Ovary (tissue), 9 donors: ENCODE results near the gene DUSP6. TPM values are rescaled to one million over a fixed set of nuclear protein-coding genes. Genes with fewer than 3 reads are reported as not detected.

Experiments used
- DNase-seq, 5 donors: peaks; one replicate each; pipeline ENCODE4 v3.0.0-alpha.2; 2019 to 2020
- H3K27ac ChIP-seq, 2 donors: fragments of 200-600 bp; one replicate each; pipeline versions ENCODE4 v1.5.1 to v1.8.0; 2019 to 2022
- H3K27me3 ChIP-seq: fragments of 200-600 bp; one replicate; pipeline ENCODE4 v1.8.0; 2022
- H3K36me3 ChIP-seq: fragments of 200-600 bp; sonication (generic); one replicate; pipeline ENCODE4 v1.5.1; 2019
- H3K4me1 ChIP-seq: one replicate; pipeline ENCODE4 v1.8.1; 2013; ENCODE audit warnings: mild to moderate bottlenecking, moderate library complexity; ENCODE audit not compliant: insufficient read depth
- H3K4me3 ChIP-seq: fragments of 200-600 bp; sonication (generic); one replicate; pipeline ENCODE4 v1.5.1; 2017
- H3K9me3 ChIP-seq, 2 donors: fragments of 200-600 bp in 1 of 2; sonication (generic) in 1 of 2; one replicate each; pipeline versions ENCODE4 v1.5.1 to v1.8.1; 2013 to 2019; ENCODE audit warnings: mild to moderate bottlenecking in 1 of 2, moderate library complexity in 1 of 2
- CTCF ChIP-seq, 3 donors: fragments of 450-650 bp in 2 of 3; fragments of 200-600 bp in 1 of 3; IDR thresholded peaks; one replicate each; pipeline versions ENCODE4 v1.5.1 to v1.8.0; 2016 to 2022; ENCODE audit warnings: antibody characterized with exemption in 3 of 3, mild to moderate bottlenecking in 1 of 3
- EP300 ChIP-seq: sonication (generic); formaldehyde crosslinking; IDR thresholded peaks from one replicate; pipeline ENCODE4 v1.6.1; 2017; ENCODE audit warnings: antibody characterized with exemption
- POLR2A ChIP-seq: fragments of 450-650 bp; IDR thresholded peaks from one replicate; pipeline ENCODE4 v1.6.1; 2017; ENCODE audit warnings: antibody characterized with exemption, mild to moderate bottlenecking, moderate library complexity
- WGBS, 3 donors: extraction: QIAGEN DNeasy Blood & Tissue Kit in 1 of 3; methylation state at CpG; one replicate each; pipeline versions ENCODE4 v1.1.5 to v1.1.7; 2013 to 2017; 5-methylcytosine and 5-hydroxymethylcytosine counted together
- intact Hi-C, 4 donors: fragments of 100-400 bp; cut with DNase I; formaldehyde crosslinking; loops; one replicate each; pipeline versions ENCODE4 v1.11.0 to v1.15.1; 2022 to 2023
- polyA plus RNA-seq, 2 donors: library from polyadenylated mRNA; stranded (reverse); fragments of 200-250 nt in 1 of 2; fragments of 350-450 nt in 1 of 2; fragmentation: Illumina TruSeq in 1 of 2; extraction: RNeasy Lipid Tissue Mini Kit (QIAGEN cat#74804) in 1 of 2; gene quantifications; one replicate each; pipeline ENCODE4 v1.2.3, GENCODE V29; 2013 to 2014
- total RNA-seq, 7 donors: library from RNA; depleted of rRNA in 2 of 7; stranded (reverse); fragments of >200 nt in 2 of 7; fragmentation: NEBNext Ultra II Directional in 3 of 7; extraction: Animal tissue kit (Norgen Biotek cat#: 25700) in 3 of 7; gene quantifications; one replicate each; pipeline versions ENCODE4 v1.1.0 to v1.2.4, GENCODE V29; 2016 to 2023
- donor health status: DM: no; HTN: no; CAD: no; lungs with moderate emphysema.
- donor health status: DM: no; HTN: no; CAD: no.
- donor health status: Bipolar disorder and iron deficiency.
- donor health status: DM: yes; HTN: yes; CAD: no.
- donor health status: DM: no; HTN: no; CAD: no.
- donor health status: DM: yes; HTN: yes; CAD: no.

Gene DUSP6
- total and polyA plus RNA-seq, 9 donors: 10.8 to 35.5 (median 20.5) TPM

GRCh38 chr12:89352242-89352491 is 134 bp downstream of the DUSP6 start:
- Histone ChIP-seq H3K36me3 (no peaks in the 10 kb centered on the region), H3K4me3 (peak overlapping the region; percentile 71), H3K4me1 (peaks cover 3% of the 10 kb centered on the region), H3K27ac (no peak overlapping the region), H3K27me3 (no peaks in the 10 kb centered on the region), H3K9me3 (no peaks in the 10 kb centered on the region)
- WGBS, 3 donors: 0 to 1% (median 0%) methylated on average over 10 of the region's 10 CpGs
- no peak for DNase-seq
- intact Hi-C loops: loop anchor here in 1 of 4 donors (5.0 kb wide), 1 partner anchor 370 kb away; no protein-coding TSS in a partner anchor
- TF ChIP-seq CTCF (IDR thresholded peaks at IDR 0.05) (no peak), EP300 (no peak), POLR2A (no peak)

GRCh38 chr12:89351489-89352241 is 636 bp downstream of the DUSP6 start:
- H3K27ac ChIP-seq: peak overlapping the region; percentile 16 to 47
- TF ChIP-seq EP300 (no peak), POLR2A (no peak), CTCF (IDR thresholded peaks at IDR 0.05) (no peak)
- peaks cover 3% of the 10 kb centered on the region for H3K4me1 ChIP-seq
- no peaks in the 10 kb centered on the region for H3K27me3 ChIP-seq
- intact Hi-C loops: loop anchor here in 1 of 4 donors (5.0 kb wide), 1 partner anchor 371 kb away; no protein-coding TSS in a partner anchor
- DNase-seq: peak; percentile 23 to 48 (median 29)
- H3K36me3 ChIP-seq: no peaks in the 10 kb centered on the region
- no peaks in the 10 kb centered on the region for H3K9me3 ChIP-seq
- peak overlapping the region; percentile 71 for H3K4me3 ChIP-seq
- 0 to 1% (median 0%) methylated on average over 51 to 87 of the region's 87 CpGs for WGBS, 3 donors

GRCh38 chr12:89350630-89351488 is 1.4 kb downstream of the DUSP6 start:
- Histone ChIP-seq H3K9me3 (no peaks in the 10 kb centered on the region), H3K4me3 (peak overlapping the region; percentile 71), H3K4me1 (peaks cover 3% of the 10 kb centered on the region), H3K36me3 (no peaks in the 10 kb centered on the region), H3K27me3 (no peaks in the 10 kb centered on the region), H3K27ac (peak overlapping the region; percentile 16 to 47)
- WGBS, 3 donors: 9 to 14% (median 9%) methylated on average over 51 of the region's 51 CpGs
- no peak for DNase-seq
- intact Hi-C loops: loop anchor here in 1 of 4 donors (5.0 kb wide), 1 partner anchor 371 kb away; no protein-coding TSS in a partner anchor
- TF ChIP-seq EP300: no peak
- no peak for TF ChIP-seq CTCF (IDR thresholded peaks at IDR 0.05)
- no peak for TF ChIP-seq POLR2A

DNA sequence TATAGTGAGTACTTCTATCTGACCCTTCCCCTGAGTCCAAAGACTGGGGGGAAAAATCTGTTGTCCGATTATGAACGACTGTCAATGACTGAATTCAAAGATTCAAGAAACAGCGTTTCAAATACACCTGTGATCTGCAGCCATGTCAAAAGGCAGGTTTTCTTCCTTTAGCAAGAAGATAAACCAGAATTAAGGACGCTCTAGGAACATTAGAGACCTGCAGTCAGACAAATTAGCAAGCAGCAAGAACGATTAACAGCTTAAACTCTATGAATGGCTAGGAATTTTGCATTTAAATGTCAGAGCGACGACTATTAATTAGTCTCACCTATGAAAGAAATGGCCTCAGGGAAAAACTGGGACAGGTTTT is 2.1 kb downstream of the DUSP6 start:
- Histone ChIP-seq H3K36me3 (no peaks in the 10 kb centered on the region), H3K4me1 (peaks cover 3% of the 10 kb centered on the region), H3K4me3 (peak overlapping the region; percentile 71), H3K27me3 (no peaks in the 10 kb centered on the region), H3K9me3 (no peaks in the 10 kb centered on the region), H3K27ac (no peak overlapping the region)
- 66 to 84% (median 75%) methylated on average over 7 of the region's 7 CpGs for WGBS, 3 donors
- intact Hi-C loops: loop anchor here in 1 of 4 donors (5.0 kb wide), 1 partner anchor 372 kb away; no protein-coding TSS in a partner anchor
- no peak for DNase-seq
- TF ChIP-seq EP300 (no peak), POLR2A (no peak), CTCF (IDR thresholded peaks at IDR 0.05) (no peak)
